SK-MEL-5 (cell line): ENCODE measurements around the gene LRRK2. TPM values are rescaled to one million over a fixed set of nuclear protein-coding genes. Genes with fewer than 3 reads are reported as not detected.
"Not testable (repeated sequence)": the region's sequence is repeated elsewhere in the genome, so short reads cannot be mapped to it uniquely, and the experiment has no call there.

ENCODE experiments used
- DNase-seq: peaks from one replicate; pipeline ENCODE4 v3.0.0-alpha.2; 2016; ENCODE audit warnings: low read depth, low spot score
- in situ Hi-C: cut with HindIII; loops from 2 replicates; pipeline ENCODE4 v1.10.0; 2016; ENCODE audit warnings: low sequenced_read_pairs, high pct_unique_total_duplicates, low pct_unique_long_range_greater_than_20kb
- total RNA-seq: library from RNA; depleted of rRNA; stranded (reverse); fragments of >200 nt; shearing (Covaris generic); gene quantifications from 2 replicates; pipeline ENCODE4 v1.2.3, GENCODE V29; 2014

LRRK2 gene
- total RNA-seq, 1 experiment from 2014 or later: 23.6 TPM

DNA sequence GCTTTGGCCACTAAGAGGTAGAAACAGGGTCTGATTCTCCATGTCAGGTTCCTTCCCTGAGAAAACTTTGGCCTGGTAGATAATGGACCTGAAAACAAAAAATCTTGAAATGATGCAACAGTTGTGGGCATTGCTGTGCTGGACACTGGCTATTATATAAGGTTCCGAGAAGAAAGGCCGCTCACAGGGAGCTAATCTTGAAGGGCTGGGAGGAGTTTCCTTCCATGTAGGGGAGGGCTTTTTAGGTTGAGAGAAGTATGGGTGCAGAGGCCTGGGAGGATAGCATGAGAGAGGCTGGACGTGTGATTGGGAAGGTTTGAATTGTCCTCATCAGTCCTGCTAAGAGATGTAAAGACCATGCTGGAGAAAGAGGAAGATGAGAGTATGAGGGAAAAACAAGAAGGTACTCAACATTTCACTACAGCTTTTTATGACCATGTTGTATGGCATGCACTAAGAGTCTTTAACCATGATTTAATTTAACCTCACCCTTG lies 11.6 kb downstream of the LRRK2 start:
- in situ Hi-C loops: no loop called here
- no peak for DNase-seq

DNA sequence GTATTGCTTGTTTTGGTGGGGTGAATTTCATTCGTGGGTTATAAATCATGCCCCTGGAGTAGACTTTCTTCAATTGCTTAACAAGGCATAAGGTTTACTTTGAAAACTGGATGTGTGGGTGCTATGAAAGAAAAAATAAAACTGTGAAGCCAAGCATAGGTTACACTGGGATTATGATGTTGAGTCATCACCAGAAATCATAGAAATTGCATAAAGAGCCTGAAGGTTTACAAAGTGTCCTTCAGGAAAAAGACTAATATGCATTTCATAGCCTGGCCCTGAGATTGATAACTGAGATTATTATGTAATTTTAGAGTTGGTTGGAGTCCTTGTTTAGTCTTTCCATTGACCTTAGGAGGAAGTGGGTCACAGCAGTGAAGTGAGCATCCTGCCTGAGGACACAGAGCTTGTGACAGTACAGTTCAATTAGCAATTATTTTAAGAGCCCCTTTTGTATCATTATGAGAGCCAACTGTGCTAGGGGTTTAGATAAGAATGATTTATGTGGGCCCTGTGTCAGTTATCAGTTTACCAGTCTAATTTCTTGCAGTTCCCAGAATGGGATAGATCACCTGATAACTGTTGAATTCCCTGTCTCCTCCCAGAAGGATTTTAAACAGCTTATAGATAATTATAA lies 13.6 kb downstream of the LRRK2 start:
- DNase-seq: peak; percentile 77
- in situ Hi-C loops: no loop called here

DNA sequence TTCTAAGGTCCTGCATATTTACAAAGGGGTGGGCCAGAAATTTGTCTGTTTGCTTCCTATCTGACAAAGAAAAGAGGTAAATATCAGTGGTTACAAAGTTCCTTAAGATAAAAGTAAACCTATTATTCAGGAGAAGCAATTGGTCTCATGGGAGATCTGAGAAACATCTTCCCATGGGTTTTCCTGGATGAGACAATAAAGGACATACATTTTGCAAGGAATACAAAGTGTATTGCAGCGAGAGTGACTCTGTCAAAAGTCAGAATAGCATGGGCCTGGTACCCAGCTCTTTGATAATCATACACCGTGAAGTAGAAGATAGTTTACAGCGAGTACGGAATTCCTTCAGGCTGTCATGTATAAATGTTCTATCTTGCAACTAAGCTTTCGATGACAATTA lies 14.2 kb downstream of the LRRK2 start:
- peak; percentile 13 for DNase-seq
- in situ Hi-C loops: no loop called here

DNA sequence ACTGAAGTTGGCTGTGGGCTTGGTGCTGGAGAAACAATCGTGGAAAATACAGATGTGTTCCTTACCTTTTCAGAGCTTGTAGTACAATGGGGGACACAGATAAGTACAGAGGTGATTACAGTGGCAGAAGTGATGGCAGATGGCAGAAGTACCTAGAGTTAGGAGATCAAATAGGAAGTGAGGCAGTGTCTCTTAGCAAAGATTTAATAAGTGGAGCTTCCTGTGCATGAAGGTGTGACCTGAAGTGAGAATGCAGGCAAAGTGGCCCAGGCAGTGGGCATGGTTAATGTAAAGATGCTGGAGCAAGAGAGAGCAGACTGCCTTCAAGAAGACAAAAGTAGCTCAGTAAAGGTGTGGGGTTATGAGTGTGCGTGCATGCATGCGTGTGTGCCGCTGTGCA lies 16.0 kb downstream of the LRRK2 start:
- no peak for DNase-seq
- in situ Hi-C loops: no loop called here

GRCh38 chr12:40241741-40242140 lies 16.9 kb downstream of the LRRK2 start:
- no peak for DNase-seq
- in situ Hi-C loops: no loop called here

DNA sequence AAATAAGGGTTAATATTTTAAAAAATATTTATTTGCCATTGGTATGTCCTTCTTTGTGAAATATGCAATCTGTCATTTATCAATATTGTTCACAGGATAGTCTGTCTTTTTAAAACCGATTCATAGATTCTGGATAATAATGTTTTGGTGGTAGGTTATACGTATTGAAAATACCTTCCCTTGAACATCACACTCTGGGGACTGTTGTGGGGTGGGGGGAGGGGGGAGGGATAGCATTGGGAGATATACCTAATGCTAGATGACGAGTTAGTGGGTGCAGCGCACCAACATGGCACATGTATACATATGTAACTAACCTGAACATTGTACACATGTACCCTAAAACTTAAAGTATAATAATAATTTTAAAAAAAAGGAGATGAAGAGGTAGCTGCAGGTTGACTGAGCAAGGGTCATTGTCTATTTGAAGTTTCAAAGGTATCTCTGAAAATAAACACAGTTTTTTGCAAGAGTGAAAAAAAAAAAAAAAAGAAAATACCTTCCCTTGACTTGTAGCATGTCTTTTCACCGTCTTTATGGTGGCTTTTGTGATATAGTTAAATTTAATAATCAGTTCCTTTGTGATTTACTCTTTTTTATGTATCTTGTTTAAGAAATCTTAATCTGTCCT lies 19.8 kb downstream of the LRRK2 start:
- in situ Hi-C loops, DNase-seq: not testable (repeated sequence)

DNA sequence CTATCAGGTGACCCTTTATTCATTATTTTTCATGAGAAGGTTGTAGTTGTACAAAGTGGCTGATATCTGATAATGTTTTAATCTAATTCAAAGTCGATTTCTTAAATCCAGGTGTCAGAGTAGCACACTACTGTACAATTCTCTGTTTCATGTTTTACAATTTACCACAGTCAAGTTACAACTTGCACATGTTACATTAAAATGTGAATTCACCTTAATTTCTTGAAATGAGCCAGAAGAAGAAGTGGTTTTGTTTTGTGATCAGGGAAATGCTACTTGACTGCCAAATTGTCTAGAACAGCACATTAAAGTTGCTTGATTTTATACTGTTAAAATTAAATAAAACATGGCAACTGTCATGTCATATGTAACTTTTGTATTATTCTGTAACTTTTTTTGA lies 23.2 kb downstream of the LRRK2 start:
- in situ Hi-C loops: no loop called here
- DNase-seq: no peak

- no peak for DNase-seq
- in situ Hi-C loops: no loop called here
Measured at GRCh38 chr12:40248585-40249297, 23.9 kb downstream of the LRRK2 start.

GRCh38 chr12:40250652-40251051 lies 25.9 kb downstream of the LRRK2 start:
- DNase-seq, in situ Hi-C loops: not testable (repeated sequence)

- in situ Hi-C loops: no loop called here
Measured at GRCh38 chr12:40253936-40254335, 29.1 kb downstream of the LRRK2 start.

GRCh38 chr12:40254455-40255085 lies 29.8 kb downstream of the LRRK2 start:
- DNase-seq: no peak
- in situ Hi-C loops: no loop called here

More at GRCh38 chr12:40253936-40254335, 29.1 kb downstream of the LRRK2 start:
- no peak for DNase-seq

- no peak for DNase-seq
- in situ Hi-C loops: no loop called here
Measured at GRCh38 chr12:40258371-40258770, 33.6 kb downstream of the LRRK2 start.

DNA sequence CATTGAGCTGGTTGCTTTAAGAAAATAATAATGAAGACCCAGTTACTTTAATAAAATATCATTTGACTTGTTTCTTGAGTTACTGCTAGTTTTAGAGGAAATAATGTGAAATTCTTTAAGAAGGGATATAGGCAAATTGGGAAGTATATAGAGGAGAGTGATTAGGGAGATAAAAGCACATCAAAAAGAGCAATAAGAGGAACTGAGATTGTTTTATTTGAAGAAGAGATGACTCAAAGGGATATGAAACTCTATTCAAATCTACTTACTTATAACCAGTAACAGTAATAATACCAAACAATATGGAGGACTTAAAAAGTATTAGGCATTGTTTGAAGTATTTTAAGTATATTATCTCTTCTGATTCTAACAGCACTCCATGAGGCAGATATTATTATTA lies 37.1 kb downstream of the LRRK2 start:
- no peak for DNase-seq
- in situ Hi-C loops: no loop called here

DNA sequence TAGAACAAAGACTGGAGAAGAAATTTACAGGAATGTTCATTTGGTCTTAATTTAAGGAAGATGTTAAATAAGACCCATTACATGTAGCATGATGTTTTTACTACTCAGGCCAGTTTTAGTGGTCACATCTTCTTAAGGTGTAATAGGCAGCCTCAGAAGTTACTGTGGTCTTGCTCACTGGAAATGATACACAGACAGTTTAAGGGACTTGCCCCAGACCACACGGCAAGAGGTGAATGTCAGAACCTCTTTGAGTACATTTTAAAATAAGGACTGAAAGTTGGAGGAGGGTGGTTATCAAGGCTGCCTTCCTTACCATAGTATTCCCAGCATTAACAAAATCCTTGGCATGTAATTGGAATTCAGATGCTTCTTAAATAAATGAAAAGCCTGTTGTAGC lies 37.9 kb downstream of the LRRK2 start:
- in situ Hi-C loops: no loop called here
- DNase-seq: no peak

DNA sequence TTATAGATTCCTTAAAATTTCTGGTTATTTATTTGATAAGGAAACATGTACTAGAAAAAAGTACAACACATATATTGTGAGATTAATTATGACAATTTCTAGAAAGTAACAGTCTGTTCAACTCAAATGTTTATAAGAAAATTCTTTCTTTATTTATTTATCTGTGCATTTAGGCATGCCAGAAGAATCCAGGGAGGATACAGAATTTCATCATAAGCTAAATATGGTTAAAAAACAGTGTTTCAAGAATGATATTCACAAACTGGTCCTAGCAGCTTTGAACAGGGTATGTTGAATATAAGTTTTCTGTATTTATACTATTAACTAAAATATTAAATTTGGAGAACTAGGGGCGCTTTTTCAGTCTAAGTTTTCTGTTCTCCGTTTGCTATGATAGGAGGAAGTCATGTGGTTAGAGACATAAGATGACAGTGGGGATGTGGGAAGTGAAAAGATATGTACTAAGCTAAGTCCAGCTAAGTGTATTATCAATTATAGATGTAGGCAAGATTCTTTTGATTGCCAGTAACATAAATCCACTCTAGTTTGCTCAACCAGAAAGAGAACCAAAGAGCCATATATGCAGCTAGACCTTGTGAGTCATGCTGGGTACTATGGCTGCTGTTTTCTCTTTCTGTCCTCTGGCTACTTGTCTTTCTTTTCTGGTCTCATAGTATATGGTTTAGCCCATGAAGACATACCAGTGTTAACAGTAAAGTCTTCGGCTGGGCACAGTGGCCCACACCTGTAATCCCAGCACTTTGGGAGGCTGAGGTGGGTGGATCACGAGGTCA lies 39.0 kb downstream of the LRRK2 start:
- DNase-seq: no peak
- in situ Hi-C loops: no loop called here

- in situ Hi-C loops: no loop called here
Measured at GRCh38 chr12:40271981-40272664, 47.3 kb downstream of the LRRK2 start.

GRCh38 chr12:40281791-40282364 lies 57.1 kb downstream of the LRRK2 start:
- no peak for DNase-seq
- in situ Hi-C loops: no loop called here

More at GRCh38 chr12:40271981-40272664, 47.3 kb downstream of the LRRK2 start:
- DNase-seq: no peak
